ENCODE results near the gene PRUNE2.
A peak's percentile ranks its signal among the peaks of the same experiment; 100 is the strongest.
"Not testable (repeated sequence)": the region's sequence is repeated elsewhere in the genome, so short reads cannot be mapped to it uniquely, and the experiment has no call there.

Gene PRUNE2

DNA sequence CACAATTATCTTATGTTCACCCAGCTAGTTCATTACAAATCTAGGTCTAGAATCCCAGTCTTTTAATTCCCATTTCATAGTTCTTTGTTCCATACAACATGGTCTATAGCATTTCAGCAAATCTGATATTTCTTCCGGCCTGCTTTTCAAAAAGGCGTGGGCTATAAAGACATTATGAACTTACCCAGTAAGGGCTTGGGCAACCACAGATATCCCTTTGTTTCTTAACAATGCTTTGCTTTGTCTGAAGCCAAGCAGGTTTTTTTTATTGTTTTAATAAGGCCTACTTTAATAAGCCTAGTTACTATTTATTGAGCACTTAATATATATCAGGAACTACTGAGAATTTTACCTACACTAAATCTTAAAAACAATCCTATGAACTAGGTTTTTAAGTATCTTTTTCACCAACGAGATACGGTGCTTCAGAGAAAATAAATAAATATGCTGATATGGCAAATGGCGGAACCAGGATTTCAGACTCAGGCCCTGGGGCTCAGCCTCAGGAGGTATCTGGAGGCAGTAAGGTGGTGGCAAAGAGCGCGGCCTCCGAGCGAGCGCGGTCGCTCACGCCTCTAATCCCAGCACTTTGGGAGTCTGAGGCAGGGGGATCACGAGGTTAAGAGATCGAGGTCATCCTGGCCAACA, 112.0 kb downstream of the PRUNE2 start:
- DNase-seq: no peak

DNA sequence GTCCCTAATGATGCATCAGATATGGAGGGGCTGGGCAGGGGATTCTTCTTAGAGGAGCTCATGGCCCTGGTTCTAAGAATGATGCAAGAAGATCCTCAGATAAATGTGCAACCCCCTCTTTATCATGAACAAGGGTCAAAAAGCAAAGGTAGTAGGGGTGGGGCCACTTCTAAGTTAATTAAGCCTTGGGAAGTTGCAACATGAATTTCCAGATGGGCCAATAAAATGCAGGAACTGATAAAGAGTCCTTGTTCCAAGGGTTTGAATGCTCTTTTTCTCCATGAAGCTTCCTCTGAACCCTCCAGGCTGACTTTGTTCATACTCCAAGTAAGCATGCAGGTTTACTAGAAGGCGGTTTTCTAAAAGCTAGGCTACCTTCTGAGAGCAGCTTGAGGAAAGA, 116.1 kb downstream of the PRUNE2 start:
- no peak for DNase-seq

DNA sequence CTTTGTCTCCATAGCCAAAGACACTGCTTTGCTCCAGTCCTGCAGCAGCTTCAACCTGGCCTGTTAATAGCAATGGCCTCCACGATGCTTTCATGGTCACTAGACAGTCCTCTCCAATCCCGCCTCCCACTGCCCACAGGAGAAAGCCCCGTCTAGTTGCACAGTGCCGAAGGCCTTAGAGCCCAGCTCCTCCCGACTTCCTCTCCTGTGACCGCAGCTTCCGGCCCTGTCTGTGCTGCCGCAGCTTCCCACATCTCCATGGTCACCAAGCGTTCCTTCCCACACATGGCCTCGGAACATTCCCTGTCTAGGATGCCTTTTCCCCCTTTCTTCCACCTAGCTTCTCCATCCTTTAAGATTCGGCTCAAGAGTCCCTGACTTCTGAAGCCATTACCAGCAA, 118.2 kb downstream of the PRUNE2 start:
- no peak for DNase-seq

DNA sequence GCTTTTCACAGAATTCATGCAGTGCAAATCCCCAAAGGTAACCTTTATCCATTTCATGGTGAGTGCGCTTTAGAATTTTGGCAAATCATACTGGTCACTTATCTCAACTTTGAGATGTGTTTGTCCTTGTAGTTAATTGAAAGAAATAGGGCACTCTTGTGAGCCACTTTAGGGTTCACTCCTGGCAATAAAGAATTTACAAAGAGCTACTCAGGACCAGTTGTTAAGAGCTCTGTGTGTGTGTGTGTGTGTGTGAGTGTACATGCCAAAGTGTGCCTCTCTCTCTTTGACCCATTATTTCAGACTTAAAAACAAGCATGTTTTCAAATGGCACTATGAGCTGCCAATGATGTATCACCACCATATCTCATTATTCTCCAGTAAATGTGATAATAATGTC, 120.4 kb downstream of the PRUNE2 start:
- DNase-seq: peak in 1 of 3 experiments; percentile 7

DNA sequence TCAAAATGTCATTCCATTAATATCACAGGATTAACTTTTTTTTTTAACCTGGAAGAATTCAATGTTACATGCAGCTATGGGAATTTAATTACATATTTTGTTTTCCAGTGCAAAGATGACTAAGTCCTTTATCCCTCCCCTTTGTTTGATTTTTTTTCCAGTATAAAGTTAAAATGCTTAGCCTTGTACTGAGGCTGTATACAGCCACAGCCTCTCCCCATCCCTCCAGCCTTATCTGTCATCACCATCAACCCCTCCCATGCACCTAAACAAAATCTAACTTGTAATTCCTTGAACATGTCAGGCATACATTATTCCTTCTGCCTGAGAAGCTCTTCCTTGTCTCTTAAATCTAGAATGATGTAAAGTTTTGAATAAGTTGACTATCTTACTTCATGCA, 121.0 kb downstream of the PRUNE2 start:
- DNase-seq: no peak

DNA sequence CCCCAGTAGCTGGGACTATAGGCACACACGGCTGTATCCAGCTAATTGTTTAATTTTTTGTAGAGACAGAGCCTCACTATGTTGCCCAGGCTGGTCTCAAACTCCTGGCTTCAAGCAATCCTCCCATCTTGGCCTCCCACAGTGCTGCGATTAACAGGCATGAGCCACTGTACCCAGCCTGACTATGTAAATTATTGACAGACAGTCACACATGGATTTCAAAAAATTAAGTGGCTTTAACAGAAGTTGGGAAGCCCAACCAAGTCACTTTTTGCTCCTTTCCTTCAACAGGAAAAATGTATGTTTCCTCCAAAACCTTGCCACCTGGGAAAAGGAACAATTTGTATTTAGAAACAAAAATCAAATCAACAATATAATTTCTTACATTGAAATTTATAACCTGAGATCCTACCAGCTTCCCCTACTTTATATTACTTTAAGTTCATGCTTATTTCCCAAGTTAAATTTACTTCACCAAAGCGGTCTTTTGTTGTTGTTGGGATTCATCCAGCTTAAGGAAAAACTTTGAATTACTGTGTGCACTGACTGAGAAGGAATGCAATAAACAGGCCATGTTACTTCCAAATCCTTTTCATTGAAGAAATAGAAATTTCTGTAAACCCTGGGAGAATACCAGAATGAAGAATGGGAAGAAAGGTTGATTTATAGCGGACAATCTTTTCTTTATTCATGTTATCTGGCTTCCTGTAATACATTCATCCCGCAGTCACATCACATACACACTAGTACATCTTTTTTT, 133.0 kb downstream of the PRUNE2 start:
- no peak for DNase-seq

DNA sequence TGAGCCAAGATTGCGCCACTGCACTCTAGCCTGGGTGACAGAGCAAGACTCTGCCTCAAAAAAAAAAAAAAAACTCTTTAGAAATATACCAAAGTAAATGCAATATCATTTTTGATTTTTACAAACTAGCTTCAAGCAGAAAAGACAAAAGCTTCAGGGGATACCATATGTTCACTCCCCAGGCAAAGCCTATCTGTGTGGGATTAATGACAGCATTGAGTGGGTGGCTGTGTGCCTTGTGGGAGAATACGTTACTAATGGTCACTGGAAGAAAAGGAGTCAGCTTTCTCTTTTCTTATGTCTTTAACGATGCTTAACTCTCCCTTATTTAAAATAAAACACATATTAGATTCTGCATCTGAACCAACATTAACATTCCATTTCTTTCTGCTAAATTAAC, 139.8 kb downstream of the PRUNE2 start:
- DNase-seq: no peak

DNA sequence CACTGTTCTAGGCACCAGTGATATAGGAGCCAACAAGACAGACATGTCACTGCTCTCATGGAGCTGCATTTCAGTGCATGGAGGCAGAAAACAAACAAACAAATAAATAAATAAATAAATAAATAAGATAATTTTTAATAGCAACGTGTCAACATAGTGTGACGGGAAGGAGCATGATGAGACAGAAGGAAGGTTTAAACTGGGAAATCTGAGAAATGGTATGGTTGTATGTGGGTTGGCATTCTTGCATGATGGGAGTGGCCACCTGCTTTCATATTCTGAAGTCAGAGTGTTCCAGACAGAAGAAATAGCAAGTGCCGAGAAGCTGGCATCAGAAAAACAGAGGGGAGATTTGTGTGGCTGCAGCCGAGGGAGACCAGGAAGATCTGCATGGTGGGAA, 141.8 kb downstream of the PRUNE2 start, which contains the start of gene PCA3:
PCA3 (plus strand) TSS at position 301 of the 400 bp plus-strand sequence.
- DNase-seq: no peak

DNA sequence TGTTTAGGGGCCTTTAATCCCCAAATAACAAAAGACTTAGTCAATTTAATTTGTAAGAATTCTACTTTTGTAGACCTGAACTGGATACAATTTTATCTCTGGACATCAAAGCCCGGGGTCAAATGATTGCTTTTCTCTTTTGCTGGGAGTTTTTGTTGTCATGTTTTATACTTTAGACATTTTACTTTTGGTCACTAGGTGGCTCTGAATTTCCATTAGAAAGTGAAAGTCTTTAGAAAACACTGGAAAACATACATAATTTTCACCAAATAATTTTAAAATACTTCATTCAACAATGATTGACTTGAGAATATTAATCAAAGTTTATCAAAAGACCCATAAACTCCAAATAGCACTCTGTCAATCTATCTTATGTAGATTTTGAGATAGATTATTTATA, 144.5 kb downstream of the PRUNE2 start:
- peak in 1 of 3 experiments; percentile 29 for DNase-seq

DNA sequence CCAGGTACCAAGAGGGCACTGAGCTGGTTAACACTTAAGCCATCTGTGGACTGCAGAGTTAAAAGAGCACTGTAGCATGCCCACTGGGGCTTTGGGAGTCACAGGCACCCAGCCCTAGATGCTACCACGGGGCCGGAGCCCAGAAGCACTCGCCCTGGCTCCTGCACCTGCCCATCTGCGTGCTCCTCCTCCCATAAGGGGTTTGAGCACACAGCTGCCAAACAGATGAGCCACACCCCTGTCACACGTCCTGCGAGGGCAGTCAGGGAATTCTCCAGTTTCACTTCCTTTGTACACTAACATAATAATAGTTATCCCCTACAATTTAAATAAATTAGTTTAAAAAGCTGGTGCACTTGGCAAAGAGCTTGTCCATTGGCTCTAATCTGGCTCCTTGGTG, 146.2 kb downstream of the PRUNE2 start:
- DNase-seq: peak; percentile 11 to 55 (median 16)

DNA sequence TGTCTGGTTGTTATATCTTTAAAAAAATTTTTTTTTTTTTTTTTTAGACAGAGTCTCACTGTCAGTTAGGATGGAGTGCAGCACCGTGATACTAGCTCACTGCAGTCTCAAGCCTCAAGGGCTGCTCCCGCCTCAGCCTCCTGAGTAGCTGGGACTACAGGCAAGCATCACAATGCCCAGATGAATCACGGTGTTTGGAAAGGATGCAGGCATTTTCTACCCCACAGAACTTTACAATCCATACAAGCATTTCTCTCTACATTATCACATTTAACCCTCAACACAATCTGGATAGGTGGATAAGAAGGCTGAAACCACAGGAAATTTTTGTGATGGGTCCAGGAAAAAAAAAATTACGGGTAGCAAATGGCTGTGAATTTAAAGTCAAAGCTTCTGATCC, 147.4 kb downstream of the PRUNE2 start:
- peak in 2 of 3 experiments; percentile 13 to 33 for DNase-seq

DNA sequence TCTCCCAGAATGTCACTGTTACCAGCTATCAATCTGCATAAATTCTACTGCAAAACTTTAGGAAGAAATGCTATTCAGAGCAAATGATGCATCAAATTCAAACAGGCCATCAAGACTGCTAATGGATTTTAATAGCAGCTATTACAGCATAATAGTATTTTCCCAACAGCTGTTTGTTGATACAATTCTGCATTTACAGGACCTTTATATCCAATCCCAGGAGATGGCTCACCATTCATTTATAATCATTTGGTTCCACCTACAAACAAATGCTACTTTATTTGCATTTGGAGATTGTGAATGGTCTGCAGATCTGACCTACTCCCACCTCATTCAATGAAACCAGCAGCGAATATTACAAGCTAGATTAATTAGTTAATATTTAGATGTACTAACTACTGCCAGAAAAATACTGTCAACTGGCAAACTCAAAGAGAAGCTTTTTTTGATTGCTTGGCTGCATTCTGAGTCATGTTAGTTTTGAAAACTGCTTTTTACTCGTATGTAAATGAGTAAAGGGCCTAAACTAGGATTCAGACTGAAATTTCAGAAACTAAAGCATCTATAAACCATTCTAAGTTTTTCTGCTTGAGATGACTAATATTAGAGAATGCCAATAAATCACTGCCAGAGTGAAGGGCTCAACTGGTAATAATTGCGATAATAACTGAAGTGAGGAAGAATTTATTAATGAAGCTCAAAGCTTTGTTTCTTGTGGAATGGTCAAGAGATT, 148.8 kb downstream of the PRUNE2 start:
- peak in 2 of 3 experiments; percentile 61 to 93 for DNase-seq

DNA sequence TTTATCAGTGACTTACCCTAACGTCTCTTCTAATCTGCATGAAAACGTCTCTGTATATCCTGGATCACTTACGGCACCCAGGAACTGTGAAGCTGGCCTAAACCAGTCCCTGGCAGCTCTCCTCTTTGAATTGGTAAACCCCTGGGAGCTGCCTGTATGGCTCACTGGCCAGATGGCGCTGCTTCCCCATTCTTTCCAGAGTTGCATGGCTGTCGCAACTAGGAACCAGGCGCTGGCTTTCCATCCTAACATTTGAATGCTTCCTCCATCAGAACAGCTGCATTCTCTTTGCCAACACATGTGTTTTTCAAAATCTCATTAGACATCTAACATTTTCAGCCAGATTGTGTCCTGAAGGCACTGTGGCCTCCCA, 149.7 kb downstream of the PRUNE2 start:
- peak; percentile 37 to 83 (median 61) for DNase-seq

DNA sequence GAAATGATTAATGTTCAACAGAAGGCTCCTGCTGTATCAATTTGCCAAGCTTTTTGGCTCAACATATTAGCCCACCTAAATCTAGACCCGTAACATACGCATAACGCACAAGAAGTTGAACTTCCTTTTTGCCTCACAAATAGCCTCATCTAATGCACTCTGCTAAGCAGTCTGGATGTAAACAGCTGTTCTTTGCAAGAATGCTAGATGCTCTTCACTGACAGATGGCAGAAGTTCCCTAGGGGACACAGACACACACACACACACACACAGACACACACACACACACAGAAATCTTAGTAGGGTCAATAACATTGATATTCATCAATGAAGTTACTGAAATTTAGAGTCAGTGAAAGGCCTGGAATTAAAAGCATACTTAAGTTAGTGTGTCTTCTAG, 154.9 kb downstream of the PRUNE2 start:
- no peak for DNase-seq

DNA sequence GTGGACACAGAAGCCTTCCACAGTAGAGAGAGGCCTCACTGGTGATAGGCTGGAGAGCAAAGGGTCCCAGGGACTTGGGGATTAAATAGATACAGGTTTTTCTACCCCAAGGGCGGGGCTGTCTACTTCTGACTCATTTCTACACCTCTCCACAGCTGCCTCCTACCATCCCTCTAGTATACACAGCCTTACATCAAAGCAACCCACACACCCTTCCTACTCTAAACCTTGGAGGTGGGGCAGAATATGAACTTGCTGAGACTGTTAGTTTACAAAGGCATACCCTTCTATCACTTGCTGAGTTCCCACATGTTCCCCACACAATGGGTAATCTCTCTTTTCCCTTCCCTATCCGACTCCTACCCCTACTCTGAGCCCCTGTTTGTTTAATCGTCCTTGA, 161.6 kb downstream of the PRUNE2 start:
- DNase-seq: no peak

DNA sequence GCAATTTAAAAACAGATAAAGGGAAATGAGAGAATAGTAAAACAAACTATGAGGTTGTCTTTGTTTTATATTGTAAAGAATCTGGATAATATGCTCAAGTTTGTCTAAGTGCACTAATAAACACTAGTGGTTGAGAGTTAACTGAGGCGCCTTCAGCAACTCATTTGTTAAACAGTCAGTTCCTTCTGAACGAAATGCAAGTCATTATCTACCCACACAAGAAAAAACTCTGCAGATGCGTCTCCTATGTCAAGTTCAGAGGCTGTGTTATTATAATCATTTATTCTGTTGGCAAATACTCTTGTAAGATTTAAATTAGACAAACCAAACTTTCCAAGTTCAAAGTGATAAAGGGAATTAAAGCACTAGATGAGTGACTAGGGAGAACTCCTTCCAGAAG, 162.0 kb downstream of the PRUNE2 start:
- no peak for DNase-seq

DNA sequence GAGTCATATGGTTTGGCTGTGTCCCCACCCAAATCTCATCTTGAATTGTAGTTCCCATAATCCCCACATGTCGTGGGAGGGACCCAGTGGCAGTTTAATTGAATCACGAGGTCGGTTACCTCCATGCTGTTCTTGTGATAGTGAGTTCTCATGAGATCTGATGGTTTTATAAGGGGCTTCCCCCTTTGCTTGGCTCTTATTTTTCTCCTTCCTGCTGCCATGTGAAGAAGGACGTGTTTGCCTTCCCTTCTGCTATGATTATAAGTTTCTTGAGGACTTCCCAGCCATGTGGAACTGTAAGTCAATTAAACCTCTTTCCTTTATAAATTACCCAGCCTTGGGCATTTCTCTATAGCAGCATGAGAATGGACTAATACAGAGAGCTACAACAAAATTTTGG, 163.0 kb downstream of the PRUNE2 start:
- DNase-seq: not testable (repeated sequence)

DNA sequence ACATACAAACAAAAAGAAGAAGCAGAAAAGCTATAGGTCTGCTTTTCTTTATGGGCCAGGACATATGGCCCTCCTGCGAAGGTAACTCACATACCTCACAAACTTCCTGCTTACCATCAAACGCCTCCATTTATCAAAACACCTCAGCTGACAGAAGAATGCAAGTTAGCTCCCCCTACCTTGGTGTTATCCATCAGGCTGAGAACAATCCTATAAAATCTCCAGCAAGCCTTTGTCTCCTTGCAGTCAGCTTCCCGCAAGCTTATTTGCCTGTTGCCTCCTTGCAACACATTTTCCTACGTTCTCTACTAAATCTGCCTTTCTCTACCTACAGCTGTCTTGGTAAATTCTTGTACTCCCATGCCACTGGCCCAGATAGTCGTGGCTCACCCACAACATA, 164.4 kb downstream of the PRUNE2 start:
- no peak for DNase-seq

DNA sequence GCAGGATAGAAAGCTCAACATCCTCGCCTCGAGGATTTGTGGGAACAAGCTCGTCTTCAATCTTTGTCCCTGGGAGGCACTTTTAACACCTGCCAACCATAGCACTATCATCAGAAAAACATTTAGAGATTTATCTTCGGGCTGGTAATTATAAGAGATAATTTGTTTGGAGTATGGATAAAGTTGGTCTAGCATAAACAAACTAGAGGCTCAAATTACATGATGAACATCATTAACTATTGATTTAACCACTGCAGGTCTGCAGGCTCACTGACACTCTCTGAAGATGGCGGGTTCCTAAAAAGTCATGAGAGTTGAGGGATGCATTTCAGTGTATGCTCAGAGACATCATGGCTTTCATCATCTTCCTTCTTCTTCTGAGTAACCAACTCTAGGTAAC, 167.5 kb downstream of the PRUNE2 start:
- peak in 2 of 3 experiments; percentile 74 to 94 for DNase-seq

DNA sequence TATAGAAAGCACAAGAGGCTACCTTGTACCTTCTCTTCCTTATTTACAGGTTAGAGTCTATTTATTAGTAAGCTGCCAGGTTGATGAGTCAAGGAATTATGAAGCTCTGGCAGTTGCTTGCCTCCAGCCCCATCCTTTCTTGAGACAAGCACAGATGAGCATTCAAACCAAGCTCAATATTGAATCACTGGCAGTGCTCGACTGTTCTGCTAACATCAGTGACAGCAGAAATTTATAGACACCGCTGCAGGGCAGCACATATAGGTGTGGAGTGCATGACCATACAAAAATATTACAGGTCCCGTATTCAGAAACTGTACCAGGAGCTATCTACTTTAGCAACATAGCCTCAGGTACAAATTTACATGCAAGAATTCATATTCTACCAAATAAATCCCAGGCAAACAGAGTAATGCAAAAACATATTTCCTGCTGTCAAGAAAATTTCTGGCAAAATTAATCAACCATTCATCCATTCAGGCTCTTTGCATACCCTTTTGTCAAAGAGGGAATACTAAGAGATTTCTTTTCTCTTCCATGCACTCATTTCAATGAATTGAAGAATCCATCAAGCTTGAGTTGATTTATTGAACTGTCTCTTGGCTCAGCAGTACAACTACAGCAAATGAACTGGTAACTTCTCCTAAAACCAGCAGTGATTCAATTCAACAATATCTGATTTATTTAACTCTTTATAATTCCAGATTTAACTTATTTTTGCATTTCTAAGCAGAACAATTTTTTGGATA, 168.6 kb downstream of the PRUNE2 start:
- peak in 2 of 3 experiments; percentile 32 to 62 for DNase-seq

DNA sequence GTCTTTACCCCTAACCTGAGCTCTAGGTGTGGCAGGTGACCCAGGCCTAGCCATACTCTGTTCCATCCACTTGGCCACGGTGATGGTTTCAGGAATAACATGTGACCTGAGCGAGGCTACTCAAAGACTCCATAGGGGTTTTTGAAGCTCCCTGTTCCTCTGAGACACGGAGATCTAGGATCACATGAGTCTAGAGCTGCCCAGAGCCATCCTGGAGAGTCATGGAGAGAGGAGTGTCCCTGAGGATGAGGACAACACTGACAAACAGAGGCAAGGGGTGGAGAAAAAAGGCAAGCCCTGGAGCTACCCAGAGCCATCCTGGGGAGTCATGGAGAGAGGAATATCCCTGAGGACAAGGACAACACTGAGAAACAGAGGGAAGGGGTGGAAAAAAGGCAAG, 171.2 kb downstream of the PRUNE2 start:
- DNase-seq: no peak

DNA sequence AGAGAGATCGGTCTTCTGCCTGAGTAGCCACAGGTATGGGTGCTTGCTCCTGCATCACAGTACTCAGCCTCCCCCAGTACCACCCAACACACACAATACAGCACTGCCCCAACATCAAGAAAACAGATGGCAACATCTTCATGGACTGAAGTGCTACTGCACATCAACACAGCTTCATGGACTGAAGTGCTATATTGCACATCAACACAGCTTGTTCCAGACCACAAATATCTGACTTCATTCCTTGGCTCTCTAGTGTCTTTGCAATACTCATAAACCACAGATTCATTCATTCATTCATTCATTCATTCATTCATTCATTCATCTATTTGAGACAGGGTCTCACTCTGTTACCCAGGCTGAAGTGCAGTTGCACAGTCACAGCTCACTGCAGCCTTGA, 172.8 kb downstream of the PRUNE2 start:
- DNase-seq: no peak

DNA sequence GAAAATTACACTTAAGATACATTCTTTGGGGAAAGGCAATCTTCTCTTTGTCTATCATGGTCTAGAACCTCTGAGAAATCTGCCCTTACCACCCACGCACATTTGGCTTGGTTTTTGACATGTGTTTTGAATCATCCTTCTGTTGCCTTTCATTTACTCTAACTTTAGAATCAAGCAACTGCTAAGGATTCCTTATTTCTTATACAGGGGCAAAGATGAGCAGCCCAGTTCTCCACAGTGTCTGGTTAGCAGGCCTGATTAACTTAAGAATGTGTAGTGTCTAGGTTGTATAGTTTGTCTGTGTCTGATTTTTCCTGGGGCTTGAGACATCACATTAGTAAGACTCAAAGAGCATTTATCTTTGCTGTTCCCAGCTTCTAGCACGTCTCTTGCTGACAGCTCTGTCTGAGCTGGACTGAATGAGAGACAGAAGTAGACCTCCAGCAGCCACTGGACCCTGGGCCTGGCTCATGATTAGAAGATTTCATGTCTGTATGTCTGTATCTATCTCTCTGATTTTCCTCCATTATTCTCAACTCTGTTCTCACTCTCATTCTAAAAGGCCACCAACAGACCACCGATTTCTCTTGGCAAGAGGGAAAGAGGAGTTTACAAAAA, 173.5 kb downstream of the PRUNE2 start:
- peak in 1 of 3 experiments; percentile 10 for DNase-seq
